ENCODE results near the gene RASSF1. TPM values are rescaled to one million over a fixed set of nuclear protein-coding genes. Genes with fewer than 3 reads are reported as not detected.

The RASSF1 gene
- 20.4 and 45.7 TPM in 2 replicates for total RNA-seq (ENCODE audit: low replicate concordance)

- peak; percentile 57 for DNase-seq (ENCODE audit: low read depth)
- TF ChIP-seq CTCF (IDR thresholded peaks at IDR 0.05; ENCODE audit: insufficient read depth, low read length), result no peak
- peak within 1 kb of the TSS; percentile 69 for H3K4me3 ChIP-seq (ENCODE audit: low read depth, low read length)
Observed at GRCh38 chr3:50340448-50341329, at the start of gene RASSF1. TSS of gene RASSF1 (minus strand) at chr3:50340836. CDS start at chr3:50340805, 31 bp downstream.

GRCh38 chr3:50389414-50389767 is 48.8 kb upstream of the RASSF1 start:
- TF ChIP-seq CTCF (IDR thresholded peaks at IDR 0.05; ENCODE audit: insufficient read depth, low read length), result no peak
- H3K4me3 ChIP-seq (ENCODE audit: low read depth, low read length), result no peak overlapping the region
- DNase-seq (ENCODE audit: low read depth), result no peak

- TF ChIP-seq CTCF (IDR thresholded peaks at IDR 0.05; ENCODE audit: insufficient read depth, low read length), result no peak
- no peak overlapping the region for H3K4me3 ChIP-seq (ENCODE audit: low read depth, low read length)
- DNase-seq (ENCODE audit: low read depth), result no peak
Observed at GRCh38 chr3:50388720-50389413, 48.2 kb upstream of the RASSF1 start.

GRCh38 chr3:50388016-50388719 is 47.5 kb upstream of the RASSF1 start:
- no peak for DNase-seq (ENCODE audit: low read depth)
- TF ChIP-seq CTCF (IDR thresholded peaks at IDR 0.05; ENCODE audit: insufficient read depth, low read length), result no peak

GRCh38 chr3:50385754-50386153 is 45.1 kb upstream of the RASSF1 start:
- no peak for DNase-seq (ENCODE audit: low read depth)
- H3K4me3 ChIP-seq (ENCODE audit: low read depth, low read length), result no peak overlapping the region
- no peak for TF ChIP-seq CTCF (IDR thresholded peaks at IDR 0.05; ENCODE audit: insufficient read depth, low read length)

More at GRCh38 chr3:50388016-50388719, 47.5 kb upstream of the RASSF1 start:
- H3K4me3 ChIP-seq (ENCODE audit: low read depth, low read length), result no peak overlapping the region

GRCh38 chr3:50383750-50384149 is 43.1 kb upstream of the RASSF1 start:
- DNase-seq (ENCODE audit: low read depth), result no peak
- TF ChIP-seq CTCF (IDR thresholded peaks at IDR 0.05; ENCODE audit: insufficient read depth, low read length), result no peak
- H3K4me3 ChIP-seq (ENCODE audit: low read depth, low read length), result no peak overlapping the region

All from fibroblast of the aortic adventitia (primary cell).